KMS-11 (cell line): ENCODE results near the gene SOX5.
A peak's percentile ranks its signal among the peaks of the same experiment; 100 is the strongest.

Experiments used
- H2AFZ ChIP-seq: fragments of 200-600 bp; sonication (generic); 2 replicates; pipeline ENCODE4 v1.6.1; 2016; ENCODE audit warnings: antibody characterized with exemption, mixed run types, low read depth
- H3K27ac ChIP-seq: fragments of 200-600 bp; sonication (generic); 2 replicates; pipeline ENCODE4 v1.6.1; 2016; ENCODE audit warnings: mild to moderate bottlenecking, mixed run types
- H3K27me3 ChIP-seq: fragments of 200-600 bp; sonication (generic); 2 replicates; pipeline ENCODE4 v1.6.1; 2017; ENCODE audit warnings: mild to moderate bottlenecking, low read depth, mixed run types, moderate library complexity; ENCODE audit not compliant: insufficient read depth
- H3K36me3 ChIP-seq: fragments of 200-600 bp; sonication (generic); 2 replicates; pipeline ENCODE4 v1.6.1; 2017; ENCODE audit warnings: mild to moderate bottlenecking, mixed run types; ENCODE audit not compliant: insufficient read depth
- H3K4me1 ChIP-seq: fragments of 200-600 bp; sonication (generic); 2 replicates; pipeline ENCODE4 v1.6.1; 2016; ENCODE audit warnings: mild to moderate bottlenecking, low read depth, mixed run types; ENCODE audit not compliant: poor library complexity, severe bottlenecking
- H3K4me2 ChIP-seq: fragments of 200-600 bp; sonication (generic); 2 replicates; pipeline ENCODE4 v1.7.0; 2016; ENCODE audit warnings: mild to moderate bottlenecking, mixed run types
- H3K4me3 ChIP-seq: fragments of 200-600 bp; sonication (generic); IDR thresholded peaks from 2 replicates; pipeline ENCODE4 v1.6.1; 2017; ENCODE audit warnings: low read depth, low read length, mixed read lengths; ENCODE audit not compliant: insufficient read depth
- H3K79me2 ChIP-seq: fragments of 200-600 bp; sonication (generic); 2 replicates; pipeline ENCODE4 v1.6.1; 2016; ENCODE audit warnings: low read depth, mixed run types; ENCODE audit not compliant: insufficient read depth
- H3K9ac ChIP-seq: fragments of 200-600 bp; sonication (generic); 2 replicates; pipeline ENCODE4 v1.6.1; 2016; ENCODE audit warnings: mild to moderate bottlenecking, mixed run types
- H4K20me1 ChIP-seq: fragments of 200-600 bp; sonication (generic); 2 replicates; pipeline ENCODE4 v1.6.1; 2016; ENCODE audit warnings: mild to moderate bottlenecking, mixed run types; ENCODE audit not compliant: insufficient read depth
- CTCF ChIP-seq: fragments of 200-600 bp; sonication (generic); conservative IDR thresholded peaks from 2 replicates; pipeline ENCODE4 v1.6.1; 2017; ENCODE audit warnings: low read depth, mild to moderate bottlenecking, antibody characterized with exemption, low read length, moderate library complexity, mixed read lengths

The SOX5 gene

GRCh38 chr12:23921099-23921856 lies 28.2 kb downstream of the SOX5 start:
- peak overlapping the region; percentile 21; the same call in 1 of the 2 replicates for H2AFZ ChIP-seq
- no peaks in the 10 kb centered on the region for H3K4me1 ChIP-seq
- H3K27me3 ChIP-seq = no peaks in the 10 kb centered on the region
- no peak overlapping the region for H3K27ac ChIP-seq
- H3K9ac ChIP-seq = no peak overlapping the region
- no peak for TF ChIP-seq CTCF
- no peaks in the 10 kb centered on the region for H3K36me3 ChIP-seq
- no peaks in the 10 kb centered on the region for H3K79me2 ChIP-seq
- no peaks in the 10 kb centered on the region for H4K20me1 ChIP-seq
- no peak overlapping the region for H3K4me3 ChIP-seq
- peak overlapping the region; percentile 14; the same call in 1 of the 2 replicates for H3K4me2 ChIP-seq

- H4K20me1 ChIP-seq = no peaks in the 10 kb centered on the region
- no peaks in the 10 kb centered on the region for H3K36me3 ChIP-seq
- TF ChIP-seq CTCF = no peak
- H3K9ac ChIP-seq = no peak overlapping the region
- H3K4me3 ChIP-seq = no peak overlapping the region
- no peaks in the 10 kb centered on the region for H3K27me3 ChIP-seq
- no peak overlapping the region for H3K27ac ChIP-seq
- no peak overlapping the region for H2AFZ ChIP-seq
- no peaks in the 10 kb centered on the region for H3K4me1 ChIP-seq
- no peaks in the 10 kb centered on the region for H3K79me2 ChIP-seq
- no peak overlapping the region for H3K4me2 ChIP-seq
Observed at GRCh38 chr12:23911574-23911973, 37.9 kb downstream of the SOX5 start.

GRCh38 chr12:23909551-23909950 lies 39.9 kb downstream of the SOX5 start:
- no peak overlapping the region for H3K4me2 ChIP-seq
- no peaks in the 10 kb centered on the region for H3K79me2 ChIP-seq
- no peaks in the 10 kb centered on the region for H3K27me3 ChIP-seq
- no peak for TF ChIP-seq CTCF
- H3K4me1 ChIP-seq = no peaks in the 10 kb centered on the region
- no peak overlapping the region for H3K4me3 ChIP-seq
- no peaks in the 10 kb centered on the region for H4K20me1 ChIP-seq
- no peak overlapping the region for H2AFZ ChIP-seq
- H3K36me3 ChIP-seq = no peaks in the 10 kb centered on the region
- H3K9ac ChIP-seq = no peak overlapping the region
- no peak overlapping the region for H3K27ac ChIP-seq

GRCh38 chr12:23906329-23906728 lies 43.1 kb downstream of the SOX5 start:
- Histone ChIP-seq H3K4me3 (no peak overlapping the region), H3K4me2 (no peak overlapping the region), H3K27ac (no peak overlapping the region), H3K79me2 (no peaks in the 10 kb centered on the region), H3K27me3 (no peaks in the 10 kb centered on the region), H3K4me1 (no peaks in the 10 kb centered on the region), H4K20me1 (no peaks in the 10 kb centered on the region), H2AFZ (no peak overlapping the region), H3K36me3 (no peaks in the 10 kb centered on the region), H3K9ac (no peak overlapping the region)
- TF ChIP-seq CTCF = no peak
